ENCODE results near the gene ANGPTL4.

ANGPTL4 gene

GRCh38 chr19:8421484-8422461 lies 57.8 kb downstream of the ANGPTL4 start:
- no peak for DNase-seq

- DNase-seq, result no peak
Measured at GRCh38 chr19:8423817-8424223, 59.9 kb downstream of the ANGPTL4 start.

Measured in CD4-positive, alpha-beta T cell treated with Interleukin-10 for 1 hour (primary cell).